HG03469 (cell line): ENCODE measurements around the gene PPP4R3A.

Experiments
- ATAC-seq: cut with Tn5 transposase; IDR thresholded peaks from one replicate; pipeline ENCODE4 v1.9.1; 2021; ENCODE audit warnings: mild to moderate bottlenecking, moderate library complexity, moderate number of reproducible peaks; ENCODE audit not compliant: unreplicated experiment

Gene PPP4R3A

DNA sequence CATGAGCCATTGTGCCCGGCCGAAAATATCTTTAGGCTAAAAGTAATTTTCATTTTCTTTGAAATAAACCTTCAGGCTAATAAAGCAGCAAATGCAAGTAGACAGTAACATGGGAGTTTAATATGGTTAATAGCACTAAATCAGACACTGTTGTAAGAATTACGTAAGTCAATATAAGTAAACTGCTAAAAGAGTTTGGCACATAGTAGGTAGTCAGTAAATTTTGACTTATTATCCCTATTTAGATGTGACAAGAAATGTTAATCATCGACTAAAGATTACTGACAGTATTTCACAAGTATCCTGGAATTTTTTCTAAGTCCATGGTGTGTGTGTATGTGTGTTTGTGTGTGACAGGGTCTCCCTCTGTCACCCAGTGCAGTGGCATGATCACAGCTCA is 3.9 kb downstream of the PPP4R3A start:
- ATAC-seq: no peak

- ATAC-seq: no peak
These were observed 7.1 kb downstream of the PPP4R3A start for GRCh38 chr14:91503000-91503504.

DNA sequence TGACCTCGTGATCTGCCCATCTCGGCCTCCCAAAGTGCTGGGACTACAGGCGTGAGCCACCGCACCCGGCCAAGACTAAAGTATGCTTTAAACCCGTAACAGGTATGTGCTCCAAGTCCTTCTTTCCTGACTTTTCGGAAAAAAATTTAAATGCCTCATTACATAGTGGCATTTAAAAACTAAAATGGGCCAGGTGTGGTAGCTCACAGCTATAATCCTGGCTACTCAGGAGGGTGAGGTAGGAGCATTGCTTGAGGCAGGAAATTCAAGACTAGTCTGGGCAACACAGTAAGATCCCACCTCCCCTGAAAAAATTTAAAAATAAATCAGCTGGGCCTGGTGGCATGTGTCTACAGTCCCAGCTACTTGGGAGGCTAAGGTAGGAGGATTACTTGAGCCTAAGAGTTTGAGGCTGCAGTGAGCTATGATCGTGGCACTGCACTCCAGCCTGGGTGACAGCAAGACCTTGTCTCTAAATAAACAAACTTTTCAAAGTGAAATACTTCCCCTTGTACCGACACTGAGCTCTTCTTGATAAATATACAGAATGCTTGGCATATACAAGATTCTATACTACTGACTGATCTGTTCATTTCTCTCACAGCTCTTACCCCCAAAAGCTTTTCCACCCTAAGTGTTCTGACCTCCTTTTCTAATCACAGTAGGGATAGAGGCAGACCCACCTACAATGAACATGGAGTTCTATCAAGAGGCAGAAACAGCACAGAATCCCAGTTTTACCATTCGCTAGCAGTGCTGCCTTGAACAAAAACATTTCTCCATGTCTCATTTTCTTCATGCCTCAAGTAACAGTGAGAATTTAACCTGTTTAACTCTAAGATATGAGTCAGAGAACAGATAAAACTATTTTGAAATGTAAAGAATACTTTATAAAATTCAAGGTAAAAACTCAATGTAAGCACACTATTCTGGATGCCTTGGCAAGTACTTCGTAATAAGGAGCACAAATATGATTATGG is 7.9 kb downstream of the PPP4R3A start:
- ATAC-seq: no peak

DNA sequence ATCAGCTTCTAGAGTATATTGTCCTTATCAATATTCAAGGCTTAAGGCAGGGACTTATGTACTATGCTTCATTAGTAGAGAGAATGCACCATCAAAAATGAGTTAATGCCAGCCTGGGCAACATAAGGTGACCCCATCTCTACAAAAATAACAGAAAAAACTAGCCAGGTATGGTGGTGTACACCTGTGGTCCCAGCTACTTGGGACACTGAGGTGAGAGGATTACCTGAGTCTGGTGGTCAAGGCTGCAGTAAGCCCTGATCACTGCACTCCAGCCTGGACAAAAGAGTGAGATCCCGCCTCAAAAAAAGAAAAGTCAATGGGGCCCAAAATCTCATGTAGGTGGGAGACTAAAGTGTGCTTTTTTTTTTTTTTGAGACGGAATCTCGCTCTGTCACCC is 8.8 kb downstream of the PPP4R3A start:
- no peak for ATAC-seq

DNA sequence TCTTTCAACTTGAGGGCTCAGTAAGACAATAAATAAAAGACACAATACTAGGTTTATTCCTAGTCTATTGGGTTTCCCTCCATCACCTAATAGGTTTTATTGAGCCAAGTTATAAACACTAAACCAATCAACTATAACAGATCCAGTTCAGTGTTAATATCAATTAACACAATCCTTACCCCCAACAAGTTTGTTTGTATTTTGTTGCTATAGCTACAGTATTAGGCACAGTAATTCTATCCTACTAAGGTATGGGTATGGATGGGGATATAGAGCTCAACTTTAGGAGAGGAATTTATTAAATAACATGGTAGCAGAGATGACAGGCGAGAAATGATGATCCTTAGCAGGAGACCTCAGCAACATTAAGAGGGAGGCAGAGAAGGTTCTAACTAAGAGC is 13.3 kb downstream of the PPP4R3A start:
- no peak for ATAC-seq

DNA sequence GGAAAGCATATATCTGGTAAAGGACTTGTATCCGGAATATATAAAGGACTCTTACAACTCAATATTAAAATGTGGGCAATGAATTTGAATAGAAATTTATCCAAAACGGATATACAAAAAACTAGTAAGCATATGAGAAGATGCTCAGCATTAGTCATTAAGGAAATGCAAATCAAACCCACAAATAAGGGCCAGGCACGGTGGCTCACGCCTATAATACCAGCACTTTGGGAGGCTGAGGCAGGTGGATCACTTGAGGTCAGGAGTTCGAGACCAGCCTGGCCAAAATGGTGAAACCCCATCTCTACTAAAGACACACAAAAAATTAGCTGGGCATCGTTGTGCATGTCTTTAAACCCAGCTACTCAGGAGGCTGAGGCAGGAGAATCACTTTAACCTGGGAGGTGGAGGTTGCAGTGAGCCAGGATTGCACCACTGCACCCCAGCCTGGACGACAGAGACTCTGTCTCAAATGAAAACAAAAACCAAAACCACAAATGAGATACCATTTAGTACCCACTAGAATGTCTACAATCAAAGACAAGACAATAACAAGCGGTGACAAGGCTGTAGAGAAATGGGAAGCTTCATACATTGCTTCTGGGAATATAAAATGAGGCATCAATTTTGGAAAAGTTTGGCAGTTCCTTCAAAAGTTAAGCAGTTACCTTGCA is 15.6 kb downstream of the PPP4R3A start:
- peak; percentile 33 for ATAC-seq

DNA sequence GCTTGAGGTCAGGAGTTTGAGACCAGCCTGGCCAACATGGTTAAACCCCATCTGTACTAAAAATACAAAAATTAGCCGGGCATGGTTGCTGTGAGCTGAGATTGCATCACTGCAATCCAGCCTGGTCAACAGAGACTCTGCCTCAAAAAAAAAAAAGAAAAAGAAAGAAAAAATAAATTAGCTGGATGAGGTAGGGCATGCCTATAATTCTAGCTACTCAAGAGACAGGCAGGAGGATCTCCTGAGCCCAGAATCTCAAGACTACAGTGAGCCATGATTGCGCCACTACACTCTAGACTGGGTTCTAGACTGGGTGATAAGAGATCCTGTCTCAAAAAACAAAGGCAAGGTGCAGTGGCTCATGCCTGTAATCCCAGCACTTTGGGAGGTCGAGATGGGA is 16.9 kb downstream of the PPP4R3A start:
- no peak for ATAC-seq

DNA sequence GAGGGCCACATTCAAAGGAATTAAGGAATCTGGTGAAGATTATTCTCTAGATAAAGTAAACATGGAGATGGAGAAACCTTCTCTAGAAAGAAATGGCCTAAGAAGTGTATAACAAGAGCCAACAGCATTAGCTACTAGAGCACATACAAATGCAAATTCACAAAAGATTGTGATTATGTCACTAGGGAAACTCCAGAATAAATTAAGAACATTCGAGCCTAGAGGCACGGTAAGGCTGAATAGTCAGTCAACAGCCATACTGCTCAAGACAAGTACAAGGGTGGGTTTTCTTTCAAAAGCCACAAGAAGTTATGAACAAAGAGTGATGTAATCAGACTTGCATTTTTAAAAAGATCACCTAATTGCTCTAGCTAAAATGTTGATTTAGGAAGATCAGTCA is 25.4 kb downstream of the PPP4R3A start:
- no peak for ATAC-seq

GRCh38 chr14:91484186-91484585 is 25.9 kb downstream of the PPP4R3A start:
- no peak for ATAC-seq

DNA sequence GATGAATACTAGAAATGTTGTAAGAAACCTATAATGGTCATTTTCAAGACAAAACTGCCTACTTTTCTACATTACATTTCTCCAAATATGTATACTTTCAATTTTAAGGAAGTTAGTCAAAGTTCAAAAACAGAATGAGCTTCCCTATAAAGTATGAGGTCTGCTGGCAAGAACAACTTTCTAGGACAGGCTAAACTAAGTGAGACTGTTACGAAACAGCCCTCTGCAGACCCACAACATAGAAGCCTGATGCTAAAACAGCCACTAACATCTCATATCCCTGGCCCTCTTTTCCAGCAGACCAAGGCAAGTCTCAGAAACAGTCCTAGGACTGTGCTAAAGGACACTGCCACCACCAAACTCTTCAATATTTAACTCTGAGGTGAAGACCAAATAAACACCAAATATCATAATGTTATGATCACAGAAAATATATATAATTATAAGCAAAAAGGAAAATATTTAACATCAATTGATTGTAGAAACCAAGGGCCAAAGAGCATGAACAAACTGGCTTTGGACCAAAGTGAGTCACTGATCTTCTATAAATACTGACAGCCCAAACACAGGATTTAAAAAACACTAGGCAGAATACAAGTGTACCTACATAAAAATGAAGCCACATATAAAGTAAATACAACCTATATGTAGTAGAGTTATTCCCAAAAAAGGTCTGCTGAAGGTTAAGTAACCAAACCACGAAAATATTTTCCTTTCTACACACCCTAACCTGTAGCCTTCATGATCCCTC is 27.7 kb downstream of the PPP4R3A start:
- ATAC-seq: no peak

DNA sequence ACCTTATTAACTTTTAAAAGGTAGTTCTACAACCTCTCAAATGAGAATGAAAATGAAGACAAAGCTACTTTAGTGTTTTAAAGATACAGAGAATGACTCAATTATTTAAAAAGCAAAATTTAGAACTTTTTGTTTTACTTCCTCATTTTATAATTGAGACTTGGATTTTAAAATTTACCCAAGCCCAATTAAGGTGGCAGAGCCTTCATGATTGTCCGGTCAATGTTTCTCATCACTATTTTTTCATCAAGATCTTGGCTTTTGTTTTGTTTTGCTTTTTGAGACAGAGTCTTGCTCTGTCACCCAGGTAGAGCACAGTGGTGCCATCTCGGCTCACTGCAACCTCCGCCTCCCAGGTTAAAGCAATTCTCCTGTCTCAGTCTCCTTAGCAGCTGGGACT is 32.7 kb downstream of the PPP4R3A start:
- no peak for ATAC-seq

DNA sequence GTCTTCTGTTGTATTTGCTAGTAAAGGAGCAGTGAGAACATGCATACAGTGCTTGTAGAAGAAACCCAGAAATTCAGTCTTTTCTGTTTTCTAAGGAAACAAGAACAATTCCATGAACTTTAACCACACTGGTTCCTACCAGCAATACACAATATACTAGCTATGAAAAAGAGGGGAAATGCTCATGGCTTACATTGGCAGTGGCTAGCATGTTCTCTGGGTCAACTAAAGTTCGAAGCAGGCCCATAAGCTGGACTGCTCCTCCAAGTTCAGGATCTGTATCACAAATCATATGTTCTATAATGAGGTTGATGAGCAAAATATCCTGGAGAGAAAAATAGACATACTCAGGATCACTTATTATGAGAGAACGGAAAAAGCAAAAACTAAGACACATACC is 37.1 kb downstream of the PPP4R3A start:
- no peak for ATAC-seq

- ATAC-seq: no peak
These were observed 39.9 kb downstream of the PPP4R3A start for GRCh38 chr14:91470216-91470615.

GRCh38 chr14:91466192-91466591 is 43.9 kb downstream of the PPP4R3A start:
- no peak for ATAC-seq

DNA sequence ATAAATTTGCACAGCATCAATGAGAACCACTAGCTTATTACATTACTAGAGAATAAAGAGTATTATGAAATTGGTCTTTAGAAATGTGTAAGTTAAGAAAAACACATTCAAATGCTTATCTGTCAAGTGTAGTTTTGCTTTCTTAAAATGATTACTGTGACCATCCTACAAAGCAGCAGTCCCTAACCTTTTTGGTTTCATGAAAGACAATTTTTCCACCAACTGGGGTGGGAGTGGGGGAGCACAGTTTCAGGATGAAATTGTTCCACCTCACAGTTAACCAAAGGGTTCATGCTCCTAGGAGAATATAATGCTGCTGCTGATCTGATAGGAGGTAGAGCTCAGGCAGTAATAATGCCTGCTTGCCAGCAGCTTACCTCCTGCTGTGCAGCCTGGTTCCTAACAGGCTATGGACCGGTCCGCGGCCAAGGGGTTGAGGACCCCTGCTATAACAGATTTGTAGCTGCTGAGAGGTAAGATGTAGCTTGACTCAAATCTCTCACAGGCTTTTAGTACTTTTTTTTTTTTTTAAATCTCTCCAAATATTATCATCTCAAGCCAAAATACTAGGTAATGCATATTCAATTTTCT is 45.4 kb downstream of the PPP4R3A start:
- ATAC-seq: no peak

- ATAC-seq: no peak
These were observed 51.5 kb downstream of the PPP4R3A start for GRCh38 chr14:91458612-91459011.

- ATAC-seq: no peak
These were observed 53.8 kb downstream of the PPP4R3A start for GRCh38 chr14:91456283-91456682.

DNA sequence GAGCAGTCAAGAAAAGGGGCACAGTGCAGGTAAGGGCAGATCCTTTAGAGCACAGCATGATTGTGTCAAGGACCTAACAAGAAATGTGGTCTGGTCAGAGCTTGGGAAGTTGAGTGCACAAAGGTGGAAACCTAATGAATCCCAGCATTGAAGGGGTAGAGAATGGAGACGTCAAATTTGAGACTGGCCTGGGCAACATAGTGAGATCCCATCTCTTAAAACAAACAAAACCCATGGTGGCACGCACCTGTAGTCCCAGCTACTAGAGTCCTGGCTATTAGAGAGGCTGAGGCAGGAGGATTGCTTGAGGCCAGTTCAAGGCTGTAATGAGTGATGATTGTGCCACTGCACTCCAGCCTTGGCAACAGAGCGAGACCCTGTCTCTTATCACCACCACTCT is 55.5 kb downstream of the PPP4R3A start:
- no peak for ATAC-seq

DNA sequence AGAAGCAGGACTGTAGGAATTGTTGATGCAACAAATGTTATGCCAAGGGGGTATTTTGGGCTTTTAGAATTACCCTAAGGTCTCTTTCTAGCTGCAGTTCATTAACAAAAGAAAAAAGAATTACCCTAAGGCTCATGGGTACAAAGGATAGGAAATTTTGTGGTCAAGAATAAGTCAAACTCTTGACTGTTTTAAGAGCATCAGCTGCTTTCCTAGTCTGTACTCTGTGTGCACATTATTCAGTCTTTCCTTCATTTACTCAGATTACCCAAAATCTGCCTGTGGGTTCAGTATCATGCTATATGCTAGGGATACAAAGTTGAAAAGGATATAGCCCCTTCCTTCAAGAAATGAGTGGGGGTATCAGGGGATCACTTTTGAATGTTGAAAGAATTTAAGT is 56.0 kb downstream of the PPP4R3A start:
- ATAC-seq: no peak

GRCh38 chr14:91453744-91454143 is 56.4 kb downstream of the PPP4R3A start:
- ATAC-seq: no peak
